GM19240 (cell line): Measurements from ENCODE around the gene DUSP2.

Experiments
- DNase-seq: peaks from one replicate; pipeline ENCODE4 v3.0.0; 2011; ENCODE audit warnings: low spot score; ENCODE audit not compliant: insufficient read length

The DUSP2 gene

GRCh38 chr2:96103187-96103601, 42.0 kb downstream of the DUSP2 start:
- DNase-seq: no peak

- DNase-seq: no peak
These were observed 42.5 kb downstream of the DUSP2 start for GRCh38 chr2:96102596-96103186.

GRCh38 chr2:96100893-96101304, 44.3 kb downstream of the DUSP2 start:
- no peak for DNase-seq

- DNase-seq: no peak
These were observed 45.1 kb downstream of the DUSP2 start for GRCh38 chr2:96099861-96100798.

- no peak for DNase-seq
These were observed 46.2 kb downstream of the DUSP2 start for GRCh38 chr2:96098900-96099590.

- DNase-seq: no peak
These were observed 47.1 kb downstream of the DUSP2 start for GRCh38 chr2:96097951-96098823.

GRCh38 chr2:96097441-96097840, 47.8 kb downstream of the DUSP2 start:
- DNase-seq: no peak

- no peak for DNase-seq
These were observed 50.1 kb downstream of the DUSP2 start for GRCh38 chr2:96095116-96095636.

- DNase-seq: no peak
These were observed 51.7 kb downstream of the DUSP2 start for GRCh38 chr2:96093528-96093927.
